Measurements from ENCODE around the gene SCAP.
A peak's percentile ranks its signal among the peaks of the same experiment; 100 is the strongest.

The SCAP gene

DNA sequence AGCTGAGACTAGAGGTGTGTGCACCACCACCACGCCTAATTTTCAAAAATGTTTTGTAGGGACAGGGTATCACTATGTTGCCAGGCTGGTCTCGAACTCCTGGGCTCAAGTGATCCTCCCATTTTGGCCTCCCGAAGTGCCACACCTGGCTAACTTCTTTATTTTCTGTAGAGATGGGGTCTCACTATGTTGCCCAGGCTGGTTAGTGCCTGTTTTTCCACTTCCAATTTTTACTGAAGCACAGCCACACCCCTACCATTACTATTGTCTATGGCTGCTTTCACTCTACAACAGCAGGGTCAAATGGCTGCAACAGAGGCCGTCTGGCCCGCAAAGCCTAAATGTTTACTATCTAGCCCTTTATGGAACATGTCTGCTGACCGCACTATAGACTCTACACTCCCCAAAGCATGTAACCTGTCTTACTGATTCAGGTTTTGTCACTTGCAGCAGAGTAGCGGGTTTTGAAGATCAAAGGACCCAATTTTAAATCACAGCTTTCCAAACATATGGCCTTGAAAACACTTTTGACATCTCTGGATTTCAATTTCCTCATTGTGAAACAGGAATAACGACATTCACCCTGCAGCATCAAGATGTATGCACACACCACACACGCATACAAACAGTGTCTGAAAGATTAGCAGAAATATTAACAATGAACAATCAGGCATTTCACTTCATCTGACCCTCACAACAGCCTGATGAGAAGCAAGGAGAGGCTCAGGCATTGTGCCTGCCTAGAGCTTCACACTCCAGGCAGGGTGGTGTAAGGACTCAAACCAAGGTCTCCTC lies 46.1 kb downstream of the SCAP start:
- DNase-seq, result no peak

GRCh38 chr3:47428662-47429061 lies 47.1 kb downstream of the SCAP start:
- no peak for DNase-seq

GRCh38 chr3:47427866-47428265 lies 47.9 kb downstream of the SCAP start:
- no peak for DNase-seq

- DNase-seq, result no peak
Observed at GRCh38 chr3:47425959-47426358, 49.8 kb downstream of the SCAP start.

- DNase-seq, result no peak
Observed at GRCh38 chr3:47425383-47425778, 50.4 kb downstream of the SCAP start.

DNA sequence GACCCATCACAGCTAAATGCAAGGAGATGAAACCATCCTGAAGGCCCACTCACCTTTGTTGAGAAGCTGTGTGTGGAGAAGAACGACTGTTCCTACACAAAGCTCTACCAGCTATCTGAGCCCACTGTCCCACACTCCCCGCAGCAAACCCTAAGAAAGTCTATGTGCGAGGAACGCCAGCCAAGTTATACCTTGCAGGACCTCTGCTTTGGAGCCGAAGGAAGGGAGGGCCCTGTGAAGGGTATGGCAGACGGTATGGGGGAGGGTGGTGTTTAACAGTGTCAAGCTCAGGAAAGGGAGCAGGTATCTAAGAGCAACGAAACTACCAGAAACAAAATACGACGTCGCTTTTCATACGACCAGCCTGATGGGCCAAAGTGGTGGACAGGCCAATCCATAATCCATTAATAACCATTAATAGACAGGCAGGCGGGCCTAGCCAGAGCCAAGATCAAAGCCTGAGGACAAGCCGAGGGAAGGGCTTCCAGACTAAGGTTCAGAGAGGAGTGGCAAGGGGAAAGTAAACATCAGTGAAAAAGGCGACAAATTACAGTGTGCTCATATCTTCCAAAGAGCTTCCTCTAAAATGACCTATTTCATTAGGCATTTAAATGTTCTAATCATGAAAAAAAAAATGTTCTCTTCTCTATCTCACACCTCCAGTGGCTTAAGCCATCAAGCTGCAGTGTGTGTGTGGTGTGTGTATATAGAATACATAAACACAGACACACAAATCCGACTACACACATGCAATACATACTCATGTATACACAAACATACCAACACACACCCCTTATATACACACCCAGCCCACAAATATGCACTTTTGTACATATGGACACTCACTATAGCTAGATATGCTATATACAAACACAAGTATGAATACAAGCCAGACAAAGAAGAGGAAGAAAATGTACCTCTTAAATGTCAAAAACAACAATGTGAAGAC lies 51.0 kb downstream of the SCAP start:
- DNase-seq, result no peak

DNA sequence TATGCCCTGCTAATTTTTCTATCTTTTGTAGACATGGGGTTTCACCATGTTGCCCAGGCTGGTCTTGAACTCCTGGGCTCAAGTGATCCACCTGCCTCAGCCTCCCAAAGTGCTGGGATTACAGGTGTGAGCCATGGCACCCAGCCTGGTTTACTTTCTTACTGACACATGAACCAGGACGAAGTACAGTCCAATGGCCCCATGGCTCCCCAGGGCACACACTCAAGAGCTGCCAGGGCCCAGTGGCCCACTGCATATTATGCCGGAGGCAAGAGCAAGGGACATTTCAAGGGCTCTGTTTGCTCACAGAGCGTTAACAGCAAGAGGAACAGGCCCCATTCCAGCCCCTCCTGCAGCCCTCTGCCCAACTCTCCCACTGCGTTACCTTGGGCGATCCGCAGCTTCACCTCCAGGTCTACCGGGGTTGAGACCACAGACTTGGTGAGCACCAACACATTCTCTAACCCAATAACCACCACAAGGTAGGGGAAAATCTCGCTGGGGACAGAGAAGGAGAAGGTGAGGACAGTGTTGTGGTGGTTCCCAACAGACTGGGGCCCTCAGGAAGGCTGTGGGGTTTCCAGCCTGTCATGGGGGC lies 52.1 kb downstream of the SCAP start:
- DNase-seq, result no peak

DNA sequence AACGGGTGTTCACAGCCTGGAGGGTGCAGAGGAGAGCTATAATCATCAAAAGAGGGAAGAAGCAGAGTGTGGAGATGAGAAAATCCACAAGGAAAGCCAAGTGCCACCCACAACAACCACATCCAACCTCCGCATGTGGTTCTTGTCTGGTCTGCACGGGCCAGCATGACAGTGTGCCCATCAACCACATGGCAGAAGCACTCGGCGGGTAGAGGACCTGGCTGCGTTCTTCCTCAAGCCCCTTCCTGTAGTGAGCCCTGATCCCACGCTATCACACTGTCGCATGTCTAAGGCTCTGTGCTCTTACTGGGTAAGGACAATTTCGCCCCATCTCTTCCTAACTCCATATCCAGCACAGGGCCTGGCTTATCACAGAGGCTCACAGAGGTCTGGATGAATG lies 53.0 kb downstream of the SCAP start:
- no peak for DNase-seq

- DNase-seq, result no peak
Observed at GRCh38 chr3:47421741-47422649, 53.7 kb downstream of the SCAP start.

DNA sequence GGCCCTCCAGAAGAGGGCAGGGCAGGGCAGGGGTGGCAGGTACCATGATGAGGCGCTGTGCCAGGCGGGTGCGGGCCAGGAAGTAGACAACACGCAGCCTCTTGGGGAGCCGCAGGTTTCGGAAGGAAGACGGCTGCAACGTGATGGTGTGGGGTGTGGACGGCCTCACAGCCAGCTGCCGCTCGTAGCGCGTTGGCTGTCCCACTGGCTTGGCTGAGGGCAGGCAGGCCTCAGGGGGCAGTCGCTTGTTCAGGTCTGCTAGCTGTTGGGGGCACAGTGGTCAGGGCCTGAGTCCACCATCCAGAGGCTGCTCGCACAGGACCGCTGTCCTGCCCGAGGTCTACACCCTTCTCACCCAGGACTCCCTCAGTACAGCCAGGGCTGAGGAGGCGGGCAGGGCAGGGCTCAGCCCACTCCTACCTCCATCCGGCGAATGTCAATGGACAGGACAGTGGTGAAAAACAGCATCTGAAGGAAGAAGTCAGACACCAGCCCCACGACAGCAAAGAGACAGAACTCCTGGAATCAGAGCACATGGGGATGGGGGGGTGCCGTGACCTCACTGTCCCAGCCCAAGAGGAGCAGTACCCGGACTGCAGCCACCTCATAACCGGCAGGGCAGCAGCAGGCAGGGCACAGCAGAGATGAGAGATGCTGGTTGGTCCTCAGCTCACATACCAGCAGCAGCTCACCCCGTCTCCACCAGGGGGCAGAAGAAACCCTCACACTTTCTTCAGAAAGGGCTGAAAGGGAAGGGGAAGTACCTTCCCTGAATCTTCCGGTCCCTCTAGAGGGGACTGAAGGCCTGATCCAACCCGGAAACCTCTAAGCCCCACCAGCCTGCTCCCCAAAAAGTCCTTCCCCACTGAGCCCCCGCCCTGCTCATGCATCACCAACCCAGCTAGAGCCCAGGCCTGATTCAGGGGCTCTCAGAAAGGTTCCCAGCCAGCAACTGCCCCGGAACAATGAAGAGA lies 54.9 kb downstream of the SCAP start:
- peak; percentile 91 for DNase-seq

DNA sequence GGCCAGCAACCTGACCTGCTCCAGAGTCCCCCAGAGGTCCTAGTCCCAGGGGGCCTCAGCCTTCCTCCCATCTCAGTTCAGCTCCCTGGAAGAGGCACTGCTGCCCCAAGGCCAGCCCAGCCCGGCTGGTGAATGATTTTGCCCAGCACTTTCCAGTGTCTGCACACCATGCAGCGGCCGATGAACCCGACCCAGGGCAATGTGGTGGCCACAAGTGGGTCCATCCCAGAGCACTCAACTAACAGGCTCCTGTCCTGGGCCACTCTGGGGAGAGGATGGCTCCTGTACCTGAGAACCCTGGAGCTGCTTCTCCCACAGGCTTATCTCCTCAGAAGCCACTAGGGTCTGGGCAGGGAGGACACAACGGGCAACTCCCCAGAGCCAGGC lies 55.7 kb downstream of the SCAP start:
- DNase-seq, result no peak

- no peak for DNase-seq
Observed at GRCh38 chr3:47419083-47420043, 56.4 kb downstream of the SCAP start.

- DNase-seq, result no peak
Observed at GRCh38 chr3:47418167-47419082, 57.3 kb downstream of the SCAP start.

DNA sequence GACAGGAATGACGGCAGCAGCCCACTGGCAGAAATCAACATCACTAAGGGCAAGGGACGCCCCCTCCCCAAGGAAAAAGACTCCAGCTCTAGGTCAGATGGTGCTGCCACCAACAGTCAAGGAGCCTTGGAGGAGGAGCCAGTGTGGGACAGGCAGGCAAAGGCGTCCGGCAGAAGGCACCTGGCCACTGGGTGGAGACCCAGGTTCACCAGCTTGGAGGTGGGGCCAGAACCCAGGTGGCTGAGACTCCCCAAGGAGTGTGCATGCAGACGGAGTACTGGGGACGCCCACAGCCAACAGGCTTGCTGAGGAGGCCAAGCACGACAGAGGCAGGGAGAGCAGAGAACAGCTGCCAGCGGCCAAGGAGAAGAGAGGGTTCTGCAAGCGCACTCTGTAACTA lies 59.7 kb downstream of the SCAP start:
- no peak for DNase-seq

DNA sequence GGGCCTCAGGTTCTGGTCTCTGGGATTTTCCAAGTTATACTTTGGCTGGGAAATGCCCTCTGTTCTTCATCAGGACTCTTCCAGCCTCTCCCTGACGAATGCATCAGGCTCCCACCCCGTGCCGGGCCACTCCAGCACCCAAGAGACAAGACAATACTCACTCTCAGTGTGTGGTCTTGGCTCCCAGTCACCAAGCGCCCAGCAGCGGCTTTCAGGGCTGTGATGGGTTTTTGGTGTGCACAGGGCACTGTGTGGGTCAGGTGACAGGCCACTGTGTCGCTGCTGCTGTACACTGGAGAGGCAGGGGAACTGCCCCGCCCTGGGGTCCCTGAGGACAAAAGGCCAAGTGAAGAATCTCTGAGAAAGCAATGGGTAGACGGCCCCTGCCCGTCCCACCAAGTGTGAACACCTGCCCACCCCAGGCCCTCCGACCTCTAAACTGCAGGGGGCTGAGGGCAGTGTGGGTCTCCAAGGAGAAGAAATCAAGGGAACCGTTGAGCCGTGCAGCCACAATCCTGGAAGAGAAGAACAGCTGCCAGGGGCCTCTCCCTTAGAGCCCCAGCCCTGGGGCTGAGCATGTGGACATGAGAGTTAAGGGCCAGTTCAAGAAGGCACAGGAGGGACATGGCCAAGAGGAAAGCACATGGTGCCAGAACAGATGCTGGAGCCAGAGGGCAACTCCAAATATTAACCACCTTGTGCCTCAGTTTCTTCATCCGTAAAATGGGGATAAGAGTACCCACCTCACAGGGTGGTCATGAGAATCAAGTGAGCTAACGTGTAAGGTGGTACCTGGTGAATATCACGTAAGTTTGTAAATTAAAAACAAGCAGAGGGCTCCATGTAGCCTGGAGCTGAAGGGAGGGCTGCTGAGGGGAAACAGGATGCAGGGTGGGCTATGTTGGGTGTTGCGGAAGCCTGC lies 60.8 kb downstream of the SCAP start:
- no peak for DNase-seq

- no peak for DNase-seq
Observed at GRCh38 chr3:47414161-47414564, 61.6 kb downstream of the SCAP start.

DNA sequence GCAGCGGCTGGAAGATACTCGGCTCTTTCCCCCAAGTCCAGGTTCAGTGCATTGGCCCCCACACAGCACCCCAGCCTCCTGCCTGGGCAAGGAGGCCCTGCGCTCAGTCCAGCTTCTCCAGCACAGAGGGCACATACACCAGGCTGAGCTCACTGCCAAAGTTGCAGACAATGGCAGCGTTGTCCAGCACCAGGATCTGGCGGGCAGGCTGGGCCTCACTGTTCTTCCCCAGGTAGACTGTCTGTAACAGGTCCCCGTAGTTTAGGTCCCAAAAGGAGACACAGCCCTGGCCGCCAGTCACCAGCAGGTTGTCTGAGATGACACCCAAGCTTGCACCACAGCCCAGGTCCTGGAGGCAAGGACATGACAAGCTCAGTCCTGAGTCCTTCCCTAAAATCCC lies 62.0 kb downstream of the SCAP start:
- no peak for DNase-seq
